SK-N-SH treated with all-trans-retinoic acid at 6 μM for 48 hours (cell line): Measurements from ENCODE around the gene HTR6.
A peak's percentile ranks its signal among the peaks of the same experiment; 100 is the strongest.

Experiments used
- ATAC-seq: fragments of 200-7000 bp; cut with Tn5 transposase; 3 replicates; pipeline ENCODE4 v1.9.1; 2020; ENCODE audit warnings: mild to moderate bottlenecking, moderate library complexity
- ARNTL ChIP-seq: fragments of 450-650 bp; formaldehyde crosslinking; IDR thresholded peaks from 2 replicates; pipeline ENCODE4 v1.5.0; 2020; ENCODE audit warnings: low read depth, mild to moderate bottlenecking, moderate library complexity, borderline replicate concordance
- BACH2 ChIP-seq: fragments of 250-450 bp; sonication (Bioruptor Pico); IDR thresholded peaks from 2 replicates; pipeline ENCODE4 v1.9.0; 2021; ENCODE audit warnings: mild to moderate bottlenecking, borderline replicate concordance
- CSDC2 ChIP-seq: fragments of 250-450 bp; sonication (Bioruptor Pico); IDR thresholded peaks from 2 replicates; pipeline ENCODE4 v1.5.0; 2020; ENCODE audit warnings: mild to moderate bottlenecking, moderate library complexity
- CSRNP3 ChIP-seq: fragments of 250-450 bp; sonication (Bioruptor Pico); IDR thresholded peaks from 2 replicates; pipeline ENCODE4 v1.5.1; 2021; ENCODE audit warnings: mild to moderate bottlenecking, moderate library complexity
- ESRRG ChIP-seq: fragments of 250-450 bp; sonication (Bioruptor Pico); IDR thresholded peaks from 2 replicates; pipeline ENCODE4 v1.6.1; 2021; ENCODE audit warnings: mild to moderate bottlenecking
- GLIS3 ChIP-seq: fragments of 250-450 bp; sonication (Bioruptor Pico); IDR thresholded peaks from 2 replicates; pipeline ENCODE4 v1.5.0; 2020; ENCODE audit warnings: mild to moderate bottlenecking, moderate library complexity
- ISL1 ChIP-seq: fragments of 250-450 bp; sonication (Bioruptor Pico); IDR thresholded peaks from 2 replicates; pipeline ENCODE4 v2.1.2; 2022; ENCODE audit warnings: mild to moderate bottlenecking, moderate library complexity
- PATZ1 ChIP-seq: fragments of 250-450 bp; sonication (Bioruptor Pico); IDR thresholded peaks from 2 replicates; pipeline ENCODE4 v1.8.0; 2020; ENCODE audit warnings: mild to moderate bottlenecking, moderate library complexity, borderline replicate concordance
- PPARA ChIP-seq: fragments of 250-450 bp; sonication (Bioruptor Pico); IDR thresholded peaks from 2 replicates; pipeline ENCODE4 v1.5.0; 2020; ENCODE audit warnings: mild to moderate bottlenecking, borderline replicate concordance
- RARB ChIP-seq: fragments of 250-450 bp; sonication (Bioruptor Pico); IDR thresholded peaks from 2 replicates; pipeline ENCODE4 v1.8.0; 2021; ENCODE audit warnings: mild to moderate bottlenecking, moderate library complexity
- SNAI2 ChIP-seq: fragments of 250-450 bp; sonication (Bioruptor Pico); IDR thresholded peaks from 2 replicates; pipeline ENCODE4 v1.5.0; 2020; ENCODE audit warnings: mild to moderate bottlenecking, moderate library complexity
- TOX ChIP-seq: fragments of 250-450 bp; sonication (Bioruptor Pico); IDR thresholded peaks from 2 replicates; pipeline ENCODE4 v1.8.0; 2021; ENCODE audit warnings: mild to moderate bottlenecking, moderate library complexity, borderline replicate concordance
- ZC3H10 ChIP-seq: fragments of 250-450 bp; sonication (Bioruptor Pico); IDR thresholded peaks from 2 replicates; pipeline ENCODE4 v1.5.1; 2021; ENCODE audit warnings: mild to moderate bottlenecking, moderate library complexity
- ZFP3 ChIP-seq: fragments of 250-450 bp; sonication (Bioruptor Pico); IDR thresholded peaks from 2 replicates; pipeline ENCODE4 v1.5.0; 2020; ENCODE audit warnings: mild to moderate bottlenecking, moderate library complexity
- ZFP30 ChIP-seq: fragments of 450-650 bp; formaldehyde crosslinking; IDR thresholded peaks from 2 replicates; pipeline ENCODE4 v1.5.0; 2022; ENCODE audit warnings: mild to moderate bottlenecking, moderate library complexity
- ZNF565 ChIP-seq: fragments of 450-650 bp; formaldehyde crosslinking; conservative IDR thresholded peaks from 2 replicates; pipeline ENCODE4 v1.5.0; 2020; ENCODE audit warnings: low read depth, mild to moderate bottlenecking, moderate library complexity
- ZNF70 ChIP-seq: fragments of 450-650 bp; formaldehyde crosslinking; IDR thresholded peaks from 2 replicates; pipeline ENCODE4 v1.5.0; 2020; ENCODE audit warnings: mild to moderate bottlenecking, moderate library complexity
- ZNF8 ChIP-seq: fragments of 450-650 bp; formaldehyde crosslinking; IDR thresholded peaks from 2 replicates; pipeline ENCODE4 v1.5.0; 2020; ENCODE audit warnings: mild to moderate bottlenecking, moderate library complexity
- TF ChIP-seq, protein P1 (sequence below): fragments of 250-450 bp; sonication (Bioruptor Pico); IDR thresholded peaks from 2 replicates; pipeline ENCODE4 v1.5.1; 2020; ENCODE audit warnings: low read depth, mild to moderate bottlenecking, moderate library complexity
- TF ChIP-seq, protein P2 (sequence below): fragments of 250-450 bp; sonication (Bioruptor Pico); IDR thresholded peaks from 2 replicates; pipeline ENCODE4 v1.5.0; 2020; ENCODE audit warnings: mild to moderate bottlenecking, moderate library complexity
- TF ChIP-seq, protein P3 (sequence below): fragments of 250-450 bp; sonication (Bioruptor Pico); IDR thresholded peaks from 2 replicates; pipeline ENCODE4 v1.8.0; 2021; ENCODE audit warnings: low read depth, mild to moderate bottlenecking, moderate library complexity, borderline replicate concordance

HTR6 gene

DNA sequence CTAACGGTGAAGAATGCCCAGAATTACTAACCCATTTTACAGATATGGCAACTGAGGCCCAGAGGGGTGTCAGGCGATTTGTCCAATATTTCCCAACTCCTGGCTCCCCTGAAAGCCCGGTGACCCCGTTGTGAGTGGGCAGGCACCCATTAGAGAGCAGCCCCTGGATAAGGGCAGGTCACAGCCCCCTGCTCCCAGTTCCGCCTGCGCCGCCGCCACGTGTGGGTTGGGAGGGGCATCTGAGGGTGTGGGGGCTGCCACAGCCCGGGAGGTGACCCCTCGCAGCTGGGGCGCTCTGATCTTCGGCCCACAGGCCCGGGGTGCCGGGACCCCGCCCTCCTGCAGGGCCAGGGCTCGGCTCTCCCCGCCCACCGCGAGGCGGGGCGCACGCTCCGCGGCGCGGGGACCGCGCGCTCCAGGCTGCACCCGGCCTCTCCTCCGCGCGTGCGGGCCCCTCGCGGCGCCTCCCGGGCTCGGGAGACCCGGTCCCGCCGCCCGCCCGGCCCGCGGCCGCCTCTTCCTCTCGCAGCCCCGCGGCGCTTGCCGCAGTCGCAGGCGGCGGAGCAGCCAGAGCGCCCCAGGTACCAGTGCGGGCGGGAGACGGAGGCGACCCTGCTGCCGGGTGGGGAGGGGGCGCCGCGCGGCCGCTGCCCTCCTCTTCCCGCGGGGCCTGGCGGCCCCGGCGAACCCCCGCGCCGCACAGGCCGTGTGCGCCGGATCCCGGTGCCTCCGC is at the start of gene HTR6:
TSS of gene HTR6 (plus strand) at position 423 of the 733 bp plus-strand sequence. CDS start 879 bp downstream, outside the sequence.
- TF ChIP-seq PPARA (CRISPR knock-in tag) (no peak), RARB (CRISPR knock-in tag) (no peak), ESRRG (CRISPR knock-in tag) (no peak), ZFP3 (CRISPR knock-in tag) (no peak), TOX (CRISPR knock-in tag) (no peak), GLIS3 (CRISPR knock-in tag) (no peak), ARNTL (CRISPR knock-in tag) (no peak), ZNF8 (CRISPR knock-in tag) (no peak)
- TF ChIP-seq, protein P1, sequence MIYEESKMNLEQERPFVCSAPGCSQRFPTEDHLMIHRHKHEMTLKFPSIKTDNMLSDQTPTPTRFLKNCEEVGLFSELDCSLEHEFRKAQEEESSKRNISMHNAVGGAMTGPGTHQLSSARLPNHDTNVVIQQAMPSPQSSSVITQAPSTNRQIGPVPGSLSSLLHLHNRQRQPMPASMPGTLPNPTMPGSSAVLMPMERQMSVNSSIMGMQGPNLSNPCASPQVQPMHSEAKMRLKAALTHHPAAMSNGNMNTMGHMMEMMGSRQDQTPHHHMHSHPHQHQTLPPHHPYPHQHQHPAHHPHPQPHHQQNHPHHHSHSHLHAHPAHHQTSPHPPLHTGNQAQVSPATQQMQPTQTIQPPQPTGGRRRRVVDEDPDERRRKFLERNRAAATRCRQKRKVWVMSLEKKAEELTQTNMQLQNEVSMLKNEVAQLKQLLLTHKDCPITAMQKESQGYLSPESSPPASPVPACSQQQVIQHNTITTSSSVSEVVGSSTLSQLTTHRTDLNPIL = no peak
- TF ChIP-seq, protein P2, sequence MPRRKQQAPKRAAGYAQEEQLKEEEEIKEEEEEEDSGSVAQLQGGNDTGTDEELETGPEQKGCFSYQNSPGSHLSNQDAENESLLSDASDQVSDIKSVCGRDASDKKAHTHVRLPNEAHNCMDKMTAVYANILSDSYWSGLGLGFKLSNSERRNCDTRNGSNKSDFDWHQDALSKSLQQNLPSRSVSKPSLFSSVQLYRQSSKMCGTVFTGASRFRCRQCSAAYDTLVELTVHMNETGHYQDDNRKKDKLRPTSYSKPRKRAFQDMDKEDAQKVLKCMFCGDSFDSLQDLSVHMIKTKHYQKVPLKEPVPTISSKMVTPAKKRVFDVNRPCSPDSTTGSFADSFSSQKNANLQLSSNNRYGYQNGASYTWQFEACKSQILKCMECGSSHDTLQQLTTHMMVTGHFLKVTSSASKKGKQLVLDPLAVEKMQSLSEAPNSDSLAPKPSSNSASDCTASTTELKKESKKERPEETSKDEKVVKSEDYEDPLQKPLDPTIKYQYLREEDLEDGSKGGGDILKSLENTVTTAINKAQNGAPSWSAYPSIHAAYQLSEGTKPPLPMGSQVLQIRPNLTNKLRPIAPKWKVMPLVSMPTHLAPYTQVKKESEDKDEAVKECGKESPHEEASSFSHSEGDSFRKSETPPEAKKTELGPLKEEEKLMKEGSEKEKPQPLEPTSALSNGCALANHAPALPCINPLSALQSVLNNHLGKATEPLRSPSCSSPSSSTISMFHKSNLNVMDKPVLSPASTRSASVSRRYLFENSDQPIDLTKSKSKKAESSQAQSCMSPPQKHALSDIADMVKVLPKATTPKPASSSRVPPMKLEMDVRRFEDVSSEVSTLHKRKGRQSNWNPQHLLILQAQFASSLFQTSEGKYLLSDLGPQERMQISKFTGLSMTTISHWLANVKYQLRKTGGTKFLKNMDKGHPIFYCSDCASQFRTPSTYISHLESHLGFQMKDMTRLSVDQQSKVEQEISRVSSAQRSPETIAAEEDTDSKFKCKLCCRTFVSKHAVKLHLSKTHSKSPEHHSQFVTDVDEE = no peak
- TF ChIP-seq, protein P3, sequence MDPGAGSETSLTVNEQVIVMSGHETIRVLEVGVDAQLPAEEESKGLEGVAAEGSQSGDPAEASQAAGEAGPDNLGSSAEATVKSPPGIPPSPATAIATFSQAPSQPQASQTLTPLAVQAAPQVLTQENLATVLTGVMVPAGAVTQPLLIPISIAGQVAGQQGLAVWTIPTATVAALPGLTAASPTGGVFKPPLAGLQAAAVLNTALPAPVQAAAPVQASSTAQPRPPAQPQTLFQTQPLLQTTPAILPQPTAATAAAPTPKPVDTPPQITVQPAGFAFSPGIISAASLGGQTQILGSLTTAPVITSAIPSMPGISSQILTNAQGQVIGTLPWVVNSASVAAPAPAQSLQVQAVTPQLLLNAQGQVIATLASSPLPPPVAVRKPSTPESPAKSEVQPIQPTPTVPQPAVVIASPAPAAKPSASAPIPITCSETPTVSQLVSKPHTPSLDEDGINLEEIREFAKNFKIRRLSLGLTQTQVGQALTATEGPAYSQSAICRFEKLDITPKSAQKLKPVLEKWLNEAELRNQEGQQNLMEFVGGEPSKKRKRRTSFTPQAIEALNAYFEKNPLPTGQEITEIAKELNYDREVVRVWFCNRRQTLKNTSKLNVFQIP (CRISPR knock-in tag) = no peak
- TF ChIP-seq, all 23 proteins: peak for 0
- ATAC-seq = peak; percentile 32; the same call in 2 of the 3 replicates

DNA sequence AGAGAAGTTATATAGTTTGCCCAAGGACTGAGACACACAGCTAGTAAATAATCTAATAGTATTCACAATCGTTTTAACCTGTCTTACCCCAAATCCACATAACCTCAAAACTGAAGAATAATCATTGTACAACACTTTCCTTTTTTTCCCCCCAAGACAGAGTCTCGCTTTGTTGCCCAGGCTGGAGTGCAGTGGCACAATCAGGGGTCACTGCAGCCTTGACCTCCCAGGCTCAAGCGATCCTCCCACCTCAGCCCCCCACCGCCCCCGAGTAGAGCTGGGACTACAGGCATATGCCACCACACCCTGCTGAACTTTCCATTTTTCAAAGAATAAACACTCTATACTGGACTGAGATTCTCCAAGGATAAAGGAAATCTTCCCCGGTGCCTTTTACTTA is 49.2 kb upstream of the HTR6 start:
- no peak for TF ChIP-seq CSDC2 (CRISPR knock-in tag)
- TF ChIP-seq SNAI2 = no peak
- TF ChIP-seq ZFP30 (CRISPR knock-in tag) = no peak
- TF ChIP-seq ZNF8 (CRISPR knock-in tag) = no peak
- TF ChIP-seq, protein P3 (CRISPR knock-in tag) = no peak
- TF ChIP-seq ARNTL (CRISPR knock-in tag) = no peak
- TF ChIP-seq ISL1 (CRISPR knock-in tag) = no peak
- TF ChIP-seq RARB (CRISPR knock-in tag) = no peak
- no peak for TF ChIP-seq PPARA (CRISPR knock-in tag)
- no peak for TF ChIP-seq ZNF70 (CRISPR knock-in tag)
- TF ChIP-seq PATZ1 (CRISPR knock-in tag) = no peak
- no peak for TF ChIP-seq ZC3H10 (CRISPR knock-in tag)
- TF ChIP-seq CSRNP3 (CRISPR knock-in tag) = no peak
- no peak for TF ChIP-seq TOX (CRISPR knock-in tag)
- TF ChIP-seq, protein P1 = no peak
- no peak for TF ChIP-seq ZNF565 (CRISPR knock-in tag)
- no peak for TF ChIP-seq BACH2 (CRISPR knock-in tag)
- no peak for ATAC-seq
